Keratinocyte (primary cell): ENCODE measurements around the gene TMEM231. TPM values are rescaled to one million over a fixed set of nuclear protein-coding genes. Genes with fewer than 3 reads are reported as not detected.

ENCODE experiments used
- DNase-seq: peaks from one replicate; pipeline ENCODE4 v3.0.0-alpha.2; 2011; ENCODE audit warnings: low read depth, missing footprints, low spot score
- FAIRE-seq: peaks from 2 replicates; lab custom pipeline; 2011; peaks lifted over from hg19 to GRCh38; lab: Jason Lieb, UNC
- H2AFZ ChIP-seq: 2 replicates; pipeline ENCODE4 v1.6.0; 2012; ENCODE audit warnings: low read length, control low read depth, inconsistent platforms; ENCODE audit not compliant: control insufficient read depth
- H3K27ac ChIP-seq: 2 replicates; pipeline ENCODE4 v1.5.1; 2011; ENCODE audit warnings: low read length; ENCODE audit not compliant: control insufficient read depth, insufficient read depth
- H3K27me3 ChIP-seq: 3 replicates; pipeline ENCODE4 v1.6.0; 2011; ENCODE audit warnings: low read length; ENCODE audit not compliant: control insufficient read depth, insufficient read depth; ENCODE audit errors: extremely low read depth
- H3K36me3 ChIP-seq, 2 experiments: 2 replicates in 1 of 2; 3 replicates in 1 of 2; pipeline ENCODE4 v1.5.1; 2011; ENCODE audit warnings: low read length in 2 of 2, mild to moderate bottlenecking in 1 of 2; ENCODE audit not compliant: control insufficient read depth in 2 of 2, insufficient read depth in 2 of 2; ENCODE audit errors: extremely low read depth in 1 of 2
- H3K4me1 ChIP-seq: 3 replicates; pipeline ENCODE4 v1.5.1; 2011; ENCODE audit warnings: low read length; ENCODE audit not compliant: control insufficient read depth, insufficient read depth; ENCODE audit errors: extremely low read depth
- H3K4me2 ChIP-seq: 3 replicates; pipeline ENCODE4 v1.6.0; 2011; ENCODE audit warnings: low read depth, low read length; ENCODE audit not compliant: control insufficient read depth, insufficient read depth; ENCODE audit errors: extremely low read depth
- H3K4me3 ChIP-seq, 3 experiments: fragments of 200-600 bp in 1 of 3; sonication (generic) in 1 of 3; 2 replicates in 2 of 3; 3 replicates in 1 of 3; pipeline ENCODE4 v1.5.1; 2011 to 2016; ENCODE audit warnings: low read length in 3 of 3, mild to moderate bottlenecking in 3 of 3, control low read depth in 2 of 3, inconsistent platforms in 1 of 3, low read depth in 1 of 3, mixed read lengths in 1 of 3, mixed run types in 1 of 3, moderate library complexity in 1 of 3; ENCODE audit not compliant: control insufficient read depth in 2 of 3, insufficient read depth in 2 of 3; ENCODE audit errors: extremely low read depth in 1 of 3
- H3K79me2 ChIP-seq: 2 replicates; pipeline ENCODE4 v1.6.0; 2012; ENCODE audit warnings: low read length; ENCODE audit not compliant: control insufficient read depth, insufficient read depth
- H3K9ac ChIP-seq: 3 replicates; pipeline ENCODE4 v1.6.0; 2011; ENCODE audit warnings: low read length; ENCODE audit not compliant: control insufficient read depth, insufficient read depth; ENCODE audit errors: extremely low read depth
- H3K9me1 ChIP-seq: 3 replicates; pipeline ENCODE4 v1.6.0; 2011; ENCODE audit warnings: low read length; ENCODE audit not compliant: control insufficient read depth, insufficient read depth; ENCODE audit errors: extremely low read depth
- H3K9me3 ChIP-seq: 2 replicates; pipeline ENCODE4 v1.5.1; 2012; ENCODE audit warnings: low read depth, low read length; ENCODE audit not compliant: control insufficient read depth
- H4K20me1 ChIP-seq: 3 replicates; pipeline ENCODE4 v1.6.0; 2011; ENCODE audit warnings: low read length; ENCODE audit not compliant: control insufficient read depth, insufficient read depth; ENCODE audit errors: extremely low read depth
- EZH2 ChIP-seq: IDR thresholded peaks from one replicate; pipeline ENCODE4 v1.6.1; 2012; ENCODE audit warnings: inconsistent platforms, mild to moderate bottlenecking, low read length, moderate library complexity
- dilution Hi-C: fragments of 300-500 bp; cut with MboI; formaldehyde crosslinking; loops from one replicate; pipeline ENCODE4 v1.7.0; 2020; ENCODE audit warnings: low sequenced_read_pairs; ENCODE audit not compliant: extremely low pct_ligation_motif_present
- polyA plus RNA-seq, 5 experiments: library from polyadenylated mRNA; depleted of rRNA in 3 of 5; stranded (reverse) in 3 of 5; stranded (forward) in 1 of 5; unstranded in 1 of 5; fragments of >200 nt; gene quantifications; 1 replicate in 1 of 5; 2 replicates in 3 of 5; 3 replicates in 1 of 5; pipeline versions ENCODE4 v1.2.1 to v1.2.3, GENCODE V29; 2011 to 2012; ENCODE audit warnings: missing spikeins in 2 of 5, low read depth in 1 of 5, low replicate concordance in 1 of 5
- TF ChIP-seq, protein P1 (sequence below), 3 experiments: IDR thresholded peaks in 1 of 3; conservative IDR thresholded peaks in 1 of 3; optimal IDR thresholded peaks in 1 of 3; 2 replicates in 2 of 3; 3 replicates in 1 of 3; pipeline versions ENCODE3 to v1.5.1; 2011; ENCODE audit warnings: low read length in 3 of 3, mild to moderate bottlenecking in 3 of 3, moderate library complexity in 2 of 3, control low read depth in 1 of 3, inconsistent platforms in 1 of 3; ENCODE audit not compliant: insufficient read depth in 2 of 3; ENCODE audit errors: extremely low read depth in 1 of 3

Gene TMEM231
- polyA plus RNA-seq, 1 donor (not counting 4 experiments of a cell fraction or from before 2014, with no cell fraction given) = 11.0 TPM

DNA sequence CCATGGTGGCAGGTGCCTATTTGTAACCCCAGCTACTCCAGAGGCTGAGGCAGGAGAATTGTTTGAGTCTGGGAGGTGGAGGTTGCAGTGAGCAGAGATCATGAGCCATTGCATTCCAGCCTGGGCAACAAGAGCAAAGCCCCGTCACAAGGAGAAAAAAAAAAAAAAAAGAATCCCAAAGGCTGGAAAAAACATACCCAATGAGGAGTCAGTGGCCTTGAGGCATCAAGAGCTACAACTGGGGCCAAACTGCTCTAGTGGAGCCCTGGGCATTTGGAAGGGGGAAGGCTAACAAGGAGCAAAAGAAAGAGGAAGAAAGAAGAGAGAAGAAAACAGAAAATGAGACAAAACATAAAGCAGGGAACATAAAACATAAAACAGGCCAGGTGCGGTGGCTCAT, 67.7 kb downstream of the TMEM231 start:
- Histone ChIP-seq H3K79me2 (no peaks in the 10 kb centered on the region), H3K27me3 (no peaks in the 10 kb centered on the region), H2AFZ (no peak overlapping the region), H3K9ac (no peak overlapping the region), H3K36me3 (no peaks in the 10 kb centered on the region), H3K4me1 (peaks cover 37% of the 10 kb centered on the region), H4K20me1 (no peaks in the 10 kb centered on the region), H3K27ac (no peak overlapping the region), H3K9me3 (no peaks in the 10 kb centered on the region), H3K9me1 (no peaks in the 10 kb centered on the region), H3K4me2 (no peak overlapping the region), H3K4me3 (no peak overlapping the region)
- DNase-seq (no peak), FAIRE-seq (no peak)
- dilution Hi-C loops = no loop called here
- TF ChIP-seq EZH2 = no peak
- TF ChIP-seq, protein P1, sequence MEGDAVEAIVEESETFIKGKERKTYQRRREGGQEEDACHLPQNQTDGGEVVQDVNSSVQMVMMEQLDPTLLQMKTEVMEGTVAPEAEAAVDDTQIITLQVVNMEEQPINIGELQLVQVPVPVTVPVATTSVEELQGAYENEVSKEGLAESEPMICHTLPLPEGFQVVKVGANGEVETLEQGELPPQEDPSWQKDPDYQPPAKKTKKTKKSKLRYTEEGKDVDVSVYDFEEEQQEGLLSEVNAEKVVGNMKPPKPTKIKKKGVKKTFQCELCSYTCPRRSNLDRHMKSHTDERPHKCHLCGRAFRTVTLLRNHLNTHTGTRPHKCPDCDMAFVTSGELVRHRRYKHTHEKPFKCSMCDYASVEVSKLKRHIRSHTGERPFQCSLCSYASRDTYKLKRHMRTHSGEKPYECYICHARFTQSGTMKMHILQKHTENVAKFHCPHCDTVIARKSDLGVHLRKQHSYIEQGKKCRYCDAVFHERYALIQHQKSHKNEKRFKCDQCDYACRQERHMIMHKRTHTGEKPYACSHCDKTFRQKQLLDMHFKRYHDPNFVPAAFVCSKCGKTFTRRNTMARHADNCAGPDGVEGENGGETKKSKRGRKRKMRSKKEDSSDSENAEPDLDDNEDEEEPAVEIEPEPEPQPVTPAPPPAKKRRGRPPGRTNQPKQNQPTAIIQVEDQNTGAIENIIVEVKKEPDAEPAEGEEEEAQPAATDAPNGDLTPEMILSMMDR (optimal IDR thresholded peaks at IDR 0.05 in 1 of 3, IDR thresholded peaks at IDR 0.05 in 1 of 3, conservative IDR thresholded peaks at IDR 0.05 in 1 of 3; ENCODE audit: extremely low read depth in 1 of 3, insufficient read depth in 2 of 3, low read length in 3 of 3) = no peak

Other genes starting within 250 kb of the TMEM231 start
- gene CFDP1, start 122.7 kb downstream of the TMEM231 start, polyA plus RNA-seq = 22.3 to 42.1 TPM (median 32.8 TPM) in 3 replicates
- gene TMEM170A, start 91.6 kb downstream of the TMEM231 start, polyA plus RNA-seq = 13.2 to 22.1 TPM (median 14.5 TPM) in 3 replicates
- gene CHST6, start 60.8 kb downstream of the TMEM231 start, polyA plus RNA-seq = 0.03 to 0.27 TPM (median 0.14 TPM) in 3 replicates
- gene CHST5, start 20.1 kb downstream of the TMEM231 start, polyA plus RNA-seq = 0.08 to 0.19 TPM (median 0.12 TPM) in 3 replicates
- gene GABARAPL2, start 10.1 kb upstream of the TMEM231 start, polyA plus RNA-seq = 83.2 to 95.8 TPM (median 93.2 TPM) in 3 replicates
- gene ADAT1, start 67.0 kb upstream of the TMEM231 start, polyA plus RNA-seq = 33.3 to 43.4 TPM (median 34.4 TPM) in 3 replicates
- 148 to 206 TPM (median 202 TPM) in 3 replicates for gene KARS1, start 91.4 kb upstream of the TMEM231 start, polyA plus RNA-seq
- gene TERF2IP, start 91.5 kb upstream of the TMEM231 start, polyA plus RNA-seq = 14.3 to 24.4 TPM (median 20.0 TPM) in 3 replicates
- not detected in 3 replicates for gene CPHXL2, start 120.8 kb upstream of the TMEM231 start, polyA plus RNA-seq
- not detected in 3 replicates for gene DUXB, start 145.2 kb upstream of the TMEM231 start, polyA plus RNA-seq
- gene CPHXL, start 170.2 kb upstream of the TMEM231 start, polyA plus RNA-seq = not detected in 3 replicates